Effector memory CD8-positive, alpha-beta T cell (primary cell): ENCODE results near the gene ADAMTS3.

Experiments
- ATAC-seq: fragments of 150-1000 bp; cut with Tn5 transposase; replicated peaks from 2 replicates; pipeline ENCODE4 v1.10.0; 2021; ENCODE audit warnings: mild to moderate bottlenecking, moderate library complexity
- DNase-seq, 3 experiments: peaks; one replicate each; pipeline ENCODE4 v3.0.0; 2021
- H3K27ac Mint-ChIP-seq, 2 donors: one replicate each; pipeline ENCODE4 v1.8.0; 2022; ENCODE audit warnings: mild to moderate bottlenecking in 2 of 2, mixed read lengths in 2 of 2, moderate library complexity in 2 of 2
- H3K27me3 Mint-ChIP-seq, 2 donors: one replicate each; pipeline ENCODE4 v1.8.0; 2022; ENCODE audit warnings: mixed read lengths in 2 of 2
- H3K36me3 Mint-ChIP-seq: one replicate; pipeline ENCODE4 v1.8.0; 2022; ENCODE audit warnings: mild to moderate bottlenecking, moderate library complexity, mixed read lengths; ENCODE audit not compliant: insufficient read depth
- H3K4me1 Mint-ChIP-seq, 2 donors: one replicate each; pipeline ENCODE4 v1.8.0; 2022; ENCODE audit warnings: low read depth in 2 of 2, mixed read lengths in 2 of 2
- H3K4me3 Mint-ChIP-seq, 2 donors: one replicate each; pipeline ENCODE4 v1.8.0; 2022; ENCODE audit warnings: mild to moderate bottlenecking in 2 of 2, mixed read lengths in 2 of 2, moderate library complexity in 2 of 2
- H3K9me3 Mint-ChIP-seq, 2 donors: one replicate each; pipeline ENCODE4 v1.8.0; 2022; ENCODE audit warnings: mixed read lengths in 2 of 2

The ADAMTS3 gene

DNA sequence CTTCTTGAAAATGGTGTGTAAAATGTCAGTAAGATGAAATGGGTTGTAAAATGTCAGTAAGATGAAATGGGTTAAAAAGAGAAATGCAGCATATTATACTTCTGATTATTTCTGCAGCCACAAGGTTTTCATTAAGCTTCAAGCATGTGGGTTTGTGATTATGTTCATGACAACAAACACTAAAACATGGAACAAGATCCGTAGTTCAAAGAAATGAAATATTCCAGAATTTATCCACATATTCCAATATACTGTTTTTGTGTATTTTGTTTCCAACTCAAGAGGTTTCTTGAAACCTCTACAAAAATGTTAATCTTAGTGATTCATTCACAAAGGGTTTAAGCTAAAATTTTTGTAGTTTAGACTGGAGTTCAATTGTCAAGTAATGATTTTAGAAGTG is 84.0 kb downstream of the ADAMTS3 start:
- DNase-seq, result no peak
- Mint-ChIP-seq H3K36me3 (no peaks in the 10 kb centered on the region), H3K9me3 (no peaks in the 10 kb centered on the region), H3K4me1 (no peaks in the 10 kb centered on the region), H3K27me3 (no peaks in the 10 kb centered on the region), H3K27ac (no peak overlapping the region), H3K4me3 (no peak overlapping the region)
- no peak for ATAC-seq

DNA sequence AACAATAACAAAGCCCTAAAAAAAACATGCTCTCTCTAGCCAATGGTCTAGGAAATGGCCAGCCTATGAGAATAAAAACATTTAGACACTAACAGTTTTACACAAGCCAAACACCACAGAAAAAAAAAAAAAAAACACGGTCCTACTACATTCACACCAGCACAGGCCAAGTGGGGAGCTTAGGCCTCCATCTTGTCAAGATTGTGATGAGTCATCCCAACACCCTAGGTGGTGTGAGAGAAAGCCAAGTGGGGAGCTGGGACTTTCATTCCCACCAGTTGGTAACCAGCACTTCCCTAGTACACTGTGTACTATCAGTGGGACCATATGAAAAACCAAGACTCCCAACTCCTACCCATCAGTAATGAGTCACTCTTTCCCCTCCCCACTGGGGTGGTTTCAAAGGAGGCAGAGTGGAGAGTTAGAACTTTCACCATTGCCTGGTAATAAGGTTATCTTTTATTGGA is 95.6 kb downstream of the ADAMTS3 start:
- no peak for ATAC-seq
- Mint-ChIP-seq H3K9me3 (peaks cover 0 to 3% of the 10 kb centered on the region in 2 donors), H3K27me3 (no peaks in the 10 kb centered on the region), H3K4me3 (no peak overlapping the region), H3K4me1 (no peaks in the 10 kb centered on the region), H3K36me3 (no peaks in the 10 kb centered on the region), H3K27ac (no peak overlapping the region)
- DNase-seq, result no peak

DNA sequence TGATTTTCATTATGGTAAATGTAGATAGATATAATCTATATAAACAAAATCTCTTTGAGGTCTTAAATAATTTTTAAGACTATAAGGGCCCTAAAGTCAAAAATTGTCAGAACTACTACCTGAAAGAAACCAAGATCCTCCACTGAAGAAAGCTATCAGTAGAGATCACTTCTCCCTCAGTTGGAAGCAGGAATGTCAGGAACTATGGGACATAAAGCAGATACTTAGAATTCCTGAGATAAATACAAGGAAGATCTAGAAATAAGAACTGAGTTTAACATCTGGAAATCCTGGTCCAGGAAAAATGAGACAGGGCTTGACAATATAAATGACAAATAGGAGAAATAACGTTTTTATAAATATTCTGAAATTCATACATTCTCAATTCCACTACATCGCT is 97.2 kb downstream of the ADAMTS3 start:
- ATAC-seq (no peak), DNase-seq (no peak)
- no peaks in the 10 kb centered on the region for H3K9me3 Mint-ChIP-seq
- no peaks in the 10 kb centered on the region for H3K36me3 Mint-ChIP-seq
- no peak overlapping the region for H3K27ac Mint-ChIP-seq
- H3K4me1 Mint-ChIP-seq, result no peaks in the 10 kb centered on the region
- no peak overlapping the region for H3K4me3 Mint-ChIP-seq
- no peaks in the 10 kb centered on the region for H3K27me3 Mint-ChIP-seq

DNA sequence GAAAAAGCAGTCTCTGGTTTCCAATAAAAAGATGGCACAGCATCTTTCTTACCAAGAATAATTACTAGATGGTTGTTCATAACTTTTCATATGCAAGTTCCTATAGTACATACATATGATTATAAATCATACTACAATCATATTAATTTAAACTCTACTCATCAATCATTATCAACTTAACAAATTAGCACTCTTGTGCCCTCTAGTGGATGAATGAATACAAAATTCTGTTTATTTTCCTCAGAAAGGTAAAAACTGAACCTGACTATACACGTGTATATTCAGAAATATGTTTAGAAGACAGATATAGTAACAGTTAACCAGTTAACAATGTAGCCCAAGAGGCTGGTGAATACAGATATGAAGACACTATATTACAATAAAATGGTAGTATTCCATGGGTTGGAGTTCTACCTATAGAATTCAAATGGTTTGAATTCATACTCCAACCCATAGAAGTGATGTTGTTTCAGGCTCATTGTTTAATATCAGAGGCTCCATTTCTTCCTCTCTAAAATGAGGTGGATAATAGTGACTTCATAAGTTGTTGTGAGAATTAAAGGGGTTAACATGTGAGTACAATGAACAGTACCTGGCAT is 100.0 kb downstream of the ADAMTS3 start:
- ATAC-seq, result no peak
- Mint-ChIP-seq H3K27me3 (no peaks in the 10 kb centered on the region), H3K36me3 (no peaks in the 10 kb centered on the region), H3K27ac (no peak overlapping the region), H3K4me3 (no peak overlapping the region), H3K9me3 (no peaks in the 10 kb centered on the region), H3K4me1 (no peaks in the 10 kb centered on the region)
- no peak for DNase-seq

DNA sequence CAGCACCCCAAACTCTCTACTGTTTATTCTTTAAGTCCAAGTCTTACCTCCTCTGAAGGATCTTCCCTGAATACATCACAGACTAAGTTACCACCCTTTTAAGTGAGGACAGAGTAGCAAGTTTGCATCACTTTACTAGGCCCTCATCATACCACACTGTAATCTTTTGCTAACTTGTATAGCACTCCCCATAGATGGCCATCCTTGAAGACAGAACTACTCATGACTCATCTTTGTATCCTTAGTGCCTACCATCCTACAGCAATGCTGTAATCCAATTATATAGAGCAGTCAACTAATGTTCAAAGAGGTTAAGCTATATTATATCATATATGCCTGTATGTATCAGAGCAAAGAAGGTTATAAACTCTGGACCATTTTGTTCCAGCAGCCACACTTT is 101.4 kb downstream of the ADAMTS3 start:
- ATAC-seq (no peak), DNase-seq (no peak)
- Mint-ChIP-seq H3K4me1 (no peaks in the 10 kb centered on the region), H3K36me3 (no peaks in the 10 kb centered on the region), H3K4me3 (no peak overlapping the region), H3K9me3 (no peaks in the 10 kb centered on the region), H3K27ac (no peak overlapping the region), H3K27me3 (no peaks in the 10 kb centered on the region)

DNA sequence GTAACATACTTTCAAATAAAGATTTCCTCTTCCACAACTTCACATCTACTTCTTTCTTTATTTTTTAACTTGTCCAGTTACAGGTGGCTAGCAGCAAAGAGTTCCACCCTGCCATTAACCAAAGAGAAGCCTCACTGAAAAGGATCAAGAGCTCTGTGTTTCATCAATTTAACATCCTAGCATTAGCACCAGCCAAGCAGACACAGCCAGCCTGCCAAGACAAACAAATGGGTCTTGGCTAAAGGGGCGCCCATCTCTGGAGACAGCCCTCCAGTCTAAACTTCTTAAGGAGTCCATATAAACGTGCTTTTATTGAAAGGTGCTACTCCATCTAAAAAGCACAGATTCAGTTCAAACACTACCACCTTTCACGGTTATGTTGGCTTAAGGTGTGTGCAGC is 105.3 kb downstream of the ADAMTS3 start:
- Mint-ChIP-seq H3K27ac (no peak overlapping the region), H3K9me3 (no peaks in the 10 kb centered on the region), H3K4me3 (no peak overlapping the region), H3K4me1 (no peaks in the 10 kb centered on the region), H3K27me3 (no peaks in the 10 kb centered on the region), H3K36me3 (no peaks in the 10 kb centered on the region)
- no peak for DNase-seq
- ATAC-seq, result no peak

DNA sequence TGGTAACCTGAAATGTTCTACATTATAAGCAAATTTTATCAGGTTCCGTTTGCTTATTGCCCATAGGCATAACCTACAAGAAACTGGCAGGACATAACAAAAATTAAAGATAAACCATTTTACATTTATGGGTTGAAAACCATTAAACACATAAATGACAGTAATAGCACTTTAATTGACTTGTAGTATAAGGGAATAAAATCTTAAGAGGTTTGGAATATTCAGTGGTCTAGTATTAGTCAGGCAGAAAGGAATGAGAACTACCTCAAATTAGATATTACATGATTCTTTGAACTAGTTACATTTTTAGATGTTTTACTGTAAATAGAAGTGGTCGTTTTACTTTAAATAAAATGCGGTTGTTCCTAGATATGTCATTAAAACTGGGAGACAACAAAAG is 111.9 kb downstream of the ADAMTS3 start:
- H3K9me3 Mint-ChIP-seq, result peaks cover 0 to 2% of the 10 kb centered on the region in 2 donors
- no peak overlapping the region for H3K27ac Mint-ChIP-seq
- no peak overlapping the region for H3K4me3 Mint-ChIP-seq
- no peaks in the 10 kb centered on the region for H3K4me1 Mint-ChIP-seq
- no peaks in the 10 kb centered on the region for H3K36me3 Mint-ChIP-seq
- DNase-seq (no peak), ATAC-seq (no peak)
- H3K27me3 Mint-ChIP-seq, result no peaks in the 10 kb centered on the region

DNA sequence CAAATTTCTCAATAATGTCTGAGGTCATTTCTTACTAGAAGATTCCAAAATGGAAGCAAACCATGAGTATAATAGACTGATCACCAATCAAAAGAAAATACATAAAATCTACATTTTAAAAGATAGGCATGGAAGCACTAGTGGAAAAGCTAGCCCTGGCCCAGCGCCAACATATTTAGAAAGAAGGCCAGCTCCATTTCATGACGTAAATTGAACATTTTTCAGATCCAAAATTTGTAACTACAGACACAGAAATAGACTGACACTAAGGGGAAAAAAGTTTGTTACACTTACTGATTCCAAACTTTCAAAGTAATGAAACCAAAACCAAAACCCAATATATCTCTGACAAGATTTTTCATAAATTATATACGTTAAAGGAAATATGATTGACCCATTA is 117.7 kb downstream of the ADAMTS3 start:
- Mint-ChIP-seq H3K9me3 (peaks cover 0 to 2% of the 10 kb centered on the region in 2 donors), H3K4me1 (no peaks in the 10 kb centered on the region), H3K27me3 (no peaks in the 10 kb centered on the region), H3K36me3 (no peaks in the 10 kb centered on the region), H3K4me3 (no peak overlapping the region), H3K27ac (no peak overlapping the region)
- ATAC-seq (no peak), DNase-seq (no peak)

DNA sequence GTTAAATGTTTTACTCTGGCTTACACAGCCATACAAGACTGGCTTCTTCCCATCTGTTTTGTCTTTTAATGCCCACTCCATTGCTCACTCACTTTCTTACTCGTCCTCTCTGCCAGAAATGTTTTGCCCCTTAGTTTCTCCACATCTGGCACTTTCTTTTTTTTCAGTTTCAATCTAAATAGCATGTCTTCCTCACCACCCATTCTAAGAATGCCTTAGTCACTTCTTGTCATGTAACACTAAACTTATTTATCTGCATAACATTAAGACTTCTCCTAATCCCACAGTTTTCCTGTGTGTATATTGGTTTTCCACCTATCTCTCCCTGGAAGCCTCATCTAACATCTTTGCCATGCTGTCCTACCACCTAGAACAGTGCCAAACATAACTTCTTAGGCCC is 119.3 kb downstream of the ADAMTS3 start:
- no peak for ATAC-seq
- H3K36me3 Mint-ChIP-seq, result no peaks in the 10 kb centered on the region
- H3K27ac Mint-ChIP-seq, result no peak overlapping the region
- no peaks in the 10 kb centered on the region for H3K4me1 Mint-ChIP-seq
- peaks cover 1 to 3% of the 10 kb centered on the region in 2 donors for H3K9me3 Mint-ChIP-seq
- H3K27me3 Mint-ChIP-seq, result no peaks in the 10 kb centered on the region
- no peak overlapping the region for H3K4me3 Mint-ChIP-seq
- DNase-seq, result no peak

DNA sequence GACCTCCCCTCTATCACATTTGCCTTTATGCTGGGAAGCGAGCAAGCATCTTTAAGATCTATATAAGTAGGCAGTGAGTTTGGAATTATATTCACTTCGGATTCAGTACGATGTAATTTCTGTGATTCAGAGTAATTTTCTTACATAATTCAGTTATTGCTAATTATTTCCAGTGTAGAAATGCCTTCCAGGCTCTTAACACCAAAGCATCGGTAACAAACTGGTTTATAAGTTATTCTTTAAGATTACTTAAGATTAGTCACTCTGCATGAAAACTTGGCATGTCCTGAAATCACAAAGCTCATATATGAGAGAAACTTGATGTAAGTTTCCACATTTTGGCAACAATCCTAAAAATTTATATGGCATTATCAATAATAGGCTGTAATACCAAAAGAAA is 120.8 kb downstream of the ADAMTS3 start:
- ATAC-seq, result no peak
- DNase-seq, result no peak
- Mint-ChIP-seq H3K27ac (no peak overlapping the region), H3K27me3 (no peaks in the 10 kb centered on the region), H3K4me3 (no peak overlapping the region), H3K9me3 (peaks cover 1 to 6% of the 10 kb centered on the region in 2 donors), H3K36me3 (no peaks in the 10 kb centered on the region), H3K4me1 (no peaks in the 10 kb centered on the region)

DNA sequence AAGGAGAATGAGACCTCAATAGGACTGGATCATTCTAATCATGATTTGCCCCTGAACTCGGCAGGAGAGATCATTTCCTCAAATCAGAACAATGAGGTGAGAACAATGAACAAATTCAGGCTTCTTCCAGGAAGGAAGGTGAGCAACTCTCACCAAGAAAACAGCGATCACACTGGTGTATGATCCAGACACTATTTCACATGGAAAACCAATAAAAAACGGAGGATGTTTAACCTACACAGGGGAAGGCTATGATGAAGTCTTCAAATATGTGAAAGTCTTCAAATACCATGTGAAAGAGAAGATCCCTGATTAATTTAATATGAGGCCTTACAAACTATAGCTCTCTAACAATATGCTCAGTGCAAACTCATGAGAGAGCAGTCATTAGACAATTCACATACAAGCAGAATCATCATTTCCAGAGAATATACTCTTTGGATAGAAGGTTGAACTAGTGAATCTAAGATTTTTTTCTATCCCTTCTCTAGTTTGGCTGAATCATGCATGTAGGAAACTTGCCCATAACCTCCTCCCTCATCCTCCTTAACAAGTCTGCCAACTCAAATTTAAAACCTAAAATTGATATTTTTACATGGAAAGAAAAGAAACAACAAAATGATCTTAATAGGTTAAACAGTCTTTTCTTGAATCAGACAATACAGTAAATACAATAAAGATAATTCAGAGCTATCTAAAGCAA is 122.5 kb downstream of the ADAMTS3 start:
- no peak for ATAC-seq
- no peak for DNase-seq
- Mint-ChIP-seq H3K4me3 (no peak overlapping the region), H3K9me3 (peaks cover 1 to 16% of the 10 kb centered on the region in 2 donors), H3K36me3 (no peaks in the 10 kb centered on the region), H3K27ac (no peak overlapping the region), H3K4me1 (no peaks in the 10 kb centered on the region), H3K27me3 (no peaks in the 10 kb centered on the region)

DNA sequence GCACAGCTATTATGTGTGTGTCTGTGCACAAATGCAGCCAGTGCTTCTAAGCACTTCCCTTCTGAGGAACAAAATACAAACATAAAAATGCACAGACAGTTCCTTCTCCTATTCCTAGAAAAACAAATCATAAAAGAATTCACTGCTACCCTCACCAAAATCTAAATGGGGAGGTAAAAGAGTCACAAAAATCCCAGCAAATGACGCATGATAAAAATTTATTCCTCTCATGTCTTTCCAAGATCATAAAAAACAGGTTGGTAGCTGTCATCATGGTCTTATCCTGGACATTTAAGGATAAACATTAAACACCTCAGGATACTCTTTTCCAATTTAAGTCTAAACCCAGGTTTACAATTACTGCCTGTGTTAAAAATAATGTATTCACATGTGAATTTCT is 124.9 kb downstream of the ADAMTS3 start:
- Mint-ChIP-seq H3K36me3 (no peaks in the 10 kb centered on the region), H3K4me3 (no peak overlapping the region), H3K9me3 (peaks cover 1 to 16% of the 10 kb centered on the region in 2 donors), H3K4me1 (no peaks in the 10 kb centered on the region), H3K27me3 (no peaks in the 10 kb centered on the region), H3K27ac (no peak overlapping the region)
- ATAC-seq, result no peak
- no peak for DNase-seq

DNA sequence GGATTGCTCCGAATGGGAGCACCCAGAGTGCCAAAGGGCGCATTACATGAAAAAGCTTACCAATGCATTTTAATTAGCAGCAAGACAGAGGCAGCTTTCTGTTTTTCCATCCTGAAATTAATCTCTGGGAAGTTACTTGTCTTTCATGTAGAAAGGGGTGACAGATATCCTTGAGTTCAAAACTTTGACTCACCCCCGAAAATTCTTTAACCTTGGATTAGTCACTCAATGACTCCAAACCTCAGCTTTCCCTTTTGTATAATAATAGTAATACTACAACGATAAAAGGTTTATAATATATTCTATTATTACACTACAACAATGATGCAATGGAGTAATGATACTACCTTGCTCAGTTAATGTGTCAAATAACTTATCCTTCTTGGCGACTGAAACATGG is 126.3 kb downstream of the ADAMTS3 start:
- Mint-ChIP-seq H3K36me3 (no peaks in the 10 kb centered on the region), H3K9me3 (peaks cover 1 to 16% of the 10 kb centered on the region in 2 donors), H3K4me1 (no peaks in the 10 kb centered on the region), H3K27me3 (no peaks in the 10 kb centered on the region), H3K4me3 (no peak overlapping the region), H3K27ac (no peak overlapping the region)
- DNase-seq (no peak), ATAC-seq (no peak)

DNA sequence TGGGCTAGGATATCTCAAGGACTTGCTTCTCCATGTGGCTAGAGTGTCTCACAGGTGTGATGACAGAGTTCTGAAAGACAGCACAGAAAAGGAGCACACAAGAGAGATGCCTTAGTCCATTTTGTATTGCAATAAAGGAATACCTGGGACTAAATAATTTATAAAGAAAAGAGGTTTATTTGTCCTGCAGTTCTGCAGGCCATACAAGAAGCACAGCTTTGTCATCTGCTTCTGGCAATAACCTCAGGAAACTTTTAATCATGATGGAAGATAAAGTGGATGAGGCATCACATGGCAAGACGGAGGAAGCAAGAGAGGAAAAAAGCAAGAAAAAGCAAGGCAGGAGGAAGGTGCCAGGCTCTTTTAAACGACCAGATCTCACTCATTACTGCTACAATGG is 126.9 kb downstream of the ADAMTS3 start:
- H3K9me3 Mint-ChIP-seq, result peaks cover 1 to 16% of the 10 kb centered on the region in 2 donors
- H3K27me3 Mint-ChIP-seq, result no peaks in the 10 kb centered on the region
- no peaks in the 10 kb centered on the region for H3K36me3 Mint-ChIP-seq
- no peak overlapping the region for H3K27ac Mint-ChIP-seq
- H3K4me1 Mint-ChIP-seq, result no peaks in the 10 kb centered on the region
- ATAC-seq (no peak), DNase-seq (no peak)
- H3K4me3 Mint-ChIP-seq, result no peak overlapping the region
